ENCODE results near the gene RNH1. TPM values are rescaled to one million over a fixed set of nuclear protein-coding genes. Genes with fewer than 3 reads are reported as not detected.
A peak's percentile ranks its signal among the peaks of the same experiment; 100 is the strongest.

The RNH1 gene
- total and polyA plus RNA-seq, 2 of the 8 experiments (the other 6 are each of a cell fraction or from before 2014, with no cell fraction given): 48.7 to 49.8 TPM

DNA sequence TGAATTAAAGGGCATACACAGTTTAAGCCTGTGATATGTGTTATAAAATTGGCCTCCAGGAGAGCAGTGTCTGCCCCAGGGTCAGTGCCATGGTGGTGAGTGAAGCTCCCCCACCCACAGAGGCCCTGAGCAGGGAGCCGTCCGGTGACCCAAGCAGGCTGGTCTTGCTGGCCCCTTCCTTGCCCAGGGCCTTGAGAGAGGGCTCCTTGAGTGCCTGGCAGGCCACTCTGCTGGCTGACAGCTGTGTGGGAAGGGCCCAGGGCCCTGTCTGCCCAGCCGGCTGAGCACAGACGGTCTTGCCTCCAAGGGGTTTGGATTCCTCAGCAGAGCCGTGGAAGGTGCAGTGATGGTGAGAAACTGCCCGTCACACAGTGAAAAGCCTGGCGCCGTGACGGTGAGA, 31.1 kb downstream of the RNH1 start:
- no peak overlapping the region for H2BK120ac ChIP-seq (replicated peaks; ENCODE audit: low read depth, low read length)
- peaks cover 16% of the 10 kb centered on the region for H3K79me1 ChIP-seq (ENCODE audit: low read depth, low read length)
- no peak overlapping the region for H2AFZ ChIP-seq (ENCODE audit: low read length)
- no peak overlapping the region; the same call in 1 of the 2 replicates for H2AK5ac ChIP-seq (ENCODE audit: low read depth, low read length)
- H2BK20ac ChIP-seq (ENCODE audit: low read length): no peak overlapping the region
- ChIA-PET POLR2A (ENCODE audit: partially characterized antibody) (interaction anchor here (0.8 to 1.3 kb wide), 4 partner anchors 9 to 59 kb away, joined by 3 to 4 read pairs (median 3); no protein-coding TSS in a partner anchor), CTCF (ENCODE audit: partially characterized antibody) (interaction anchor here (0.6 to 1.5 kb wide), 8 partner anchors 22 to 123 kb away, joined by 3 to 6 read pairs (median 3); no protein-coding TSS in a partner anchor)
- H3K4ac ChIP-seq (replicated peaks; ENCODE audit: insufficient read length, low read depth, low read length): no peak overlapping the region
- H3K18ac ChIP-seq (ENCODE audit: extremely low read depth, low read length): no peak overlapping the region
- no peak overlapping the region for H3K27ac ChIP-seq (ENCODE audit: low read depth, low read length)
- H3K4me2 ChIP-seq (ENCODE audit: insufficient read depth in 1 of 2, low read depth in 2 of 2, low read length in 2 of 2): no peak overlapping the region
- H3K23me2 ChIP-seq (ENCODE audit: low read depth, low read length): no peaks in the 10 kb centered on the region
- H3K9me3 ChIP-seq (ENCODE audit: insufficient read depth in 2 of 2, low read depth in 1 of 2, low read length in 1 of 2): no peaks in the 10 kb centered on the region
- peak overlapping the region; percentile 32; the same call in 1 of the 2 replicates for H2BK5ac ChIP-seq (ENCODE audit: low read depth, low read length)
- no peak for DNase-seq (ENCODE audit: low read depth in 1 of 2, low spot score in 2 of 2)
- peaks cover 0 to 9% of the 10 kb centered on the region in 2 experiments for H4K20me1 ChIP-seq (replicated peaks in 1 of 2; ENCODE audit: control insufficient read depth in 1 of 2, insufficient read depth in 2 of 2, low read length in 2 of 2)
- no peak overlapping the region for H3K56ac ChIP-seq (replicated peaks; ENCODE audit: insufficient read length, low read depth, low read length)
- H2BK12ac ChIP-seq (ENCODE audit: low read depth, low read length): no peak overlapping the region
- peaks cover 7 to 33% of the 10 kb centered on the region in 2 experiments for H3K79me2 ChIP-seq (ENCODE audit: control insufficient read depth in 1 of 2, insufficient read depth in 2 of 2, low read length in 2 of 2)
- no peak for FAIRE-seq
- no peak overlapping the region for H4K5ac ChIP-seq (ENCODE audit: insufficient read length, low read depth, low read length)
- H2BK15ac ChIP-seq (ENCODE audit: low read length): no peak overlapping the region
- no peak overlapping the region for H4K8ac ChIP-seq (ENCODE audit: extremely low read depth, insufficient read depth, low read length)
- H3K36me3 ChIP-seq (ENCODE audit: control insufficient read depth in 2 of 4, insufficient read depth in 4 of 4, low read length in 3 of 4): peaks cover 0 to 7% (median 2%) of the 10 kb centered on the region in 4 experiments; a peak in 2 of 8 replicates
- no peak overlapping the region for H4K91ac ChIP-seq (replicated peaks; ENCODE audit: insufficient read length, low read length)
- H3K9ac ChIP-seq (replicated peaks in 1 of 4; ENCODE audit: extremely low read depth in 1 of 4, low read depth in 3 of 4, low read length in 3 of 4): no peak overlapping the region
- no peak overlapping the region for H3K14ac ChIP-seq (ENCODE audit: insufficient read length)
- 90% methylated on average over 9 of the region's 9 CpGs; no CpG with 5 or more reads in 1 of the 2 experiments for WGBS, 2 experiments (ENCODE audit: extremely low coverage in 1 of 2, insufficient coverage in 1 of 2, insufficient read length in 1 of 2, insufficient replicate concordance in 2 of 2, low coverage in 1 of 2, low lambda C conversion rate in 2 of 2, missing lambda C conversion rate in 1 of 2)
- no peaks in the 10 kb centered on the region for H3K27me3 ChIP-seq (replicated peaks in 1 of 4; ENCODE audit: control insufficient read depth in 3 of 4, extremely low read depth in 1 of 4, insufficient read depth in 3 of 4, low read length in 3 of 4)
- no peak overlapping the region for H3K4me3 ChIP-seq (ENCODE audit: extremely low read depth in 1 of 4, insufficient read depth in 2 of 4, low read depth in 3 of 4, low read length in 4 of 4)
- no peak overlapping the region for H3K23ac ChIP-seq (ENCODE audit: insufficient read length)
- peaks cover 0 to 3% (median under 1%) of the 10 kb centered on the region in 4 experiments; a peak in 2 of 7 replicates for H3K4me1 ChIP-seq (replicated peaks in 1 of 4; ENCODE audit: control insufficient read depth in 3 of 4, insufficient read depth in 4 of 4, low read length in 3 of 4)
- TF ChIP-seq HDAC6 (IDR thresholded peaks at IDR 0.05; ENCODE audit: low read depth, low read length): no peak
- TF ChIP-seq SP1 (IDR thresholded peaks at IDR 0.05; ENCODE audit: low read depth, low read length): no peak
- no peak for TF ChIP-seq CBX5 (IDR thresholded peaks at IDR 0.05; ENCODE audit: low read depth, low read length)
- TF ChIP-seq POU5F1 (IDR thresholded peaks at IDR 0.05; ENCODE audit: low read depth, low read length): no peak
- no peak for TF ChIP-seq POLR2A (IDR thresholded peaks at IDR 0.05; ENCODE audit: control extremely low read depth in 1 of 2, low read depth in 2 of 2, low read length in 2 of 2)
- TF ChIP-seq KDM1A (IDR thresholded peaks at IDR 0.05; ENCODE audit: borderline replicate concordance, low read length): no peak
- TF ChIP-seq BCL11A (IDR thresholded peaks at IDR 0.05; ENCODE audit: low read depth in 2 of 2, low read length in 2 of 2): no peak
- TF ChIP-seq RFX5 (IDR thresholded peaks at IDR 0.05; ENCODE audit: borderline replicate concordance, low read depth, low read length): no peak
- no peak for TF ChIP-seq RAD21 (IDR thresholded peaks at IDR 0.05 in 1 of 2, conservative IDR thresholded peaks at IDR 0.05 in 1 of 2; ENCODE audit: low read depth in 2 of 2, low read length in 2 of 2)
- no peak for TF ChIP-seq CTBP2 (IDR thresholded peaks at IDR 0.05; ENCODE audit: borderline replicate concordance, insufficient read depth, insufficient read length, low read length)
- TF ChIP-seq SIX5 (IDR thresholded peaks at IDR 0.05; ENCODE audit: low read depth, low read length): no peak
- no peak for TF ChIP-seq JUND (IDR thresholded peaks at IDR 0.05; ENCODE audit: low read length)
- TF ChIP-seq CBX8 (IDR thresholded peaks at IDR 0.05; ENCODE audit: borderline replicate concordance, low read depth, low read length): no peak
- TF ChIP-seq BRCA1 (IDR thresholded peaks at IDR 0.05; ENCODE audit: low read depth, low read length): no peak
- TF ChIP-seq SIRT6 (IDR thresholded peaks at IDR 0.05; ENCODE audit: low read length): no peak

Measured in H1 (cell line).